HepG2 (cell line): ENCODE results near the gene PRELID2. TPM values are rescaled to one million over a fixed set of nuclear protein-coding genes. Genes with fewer than 3 reads are reported as not detected.
A peak's percentile ranks its signal among the peaks of the same experiment; 100 is the strongest.

ENCODE experiments used
- DDIT3 ChIP-seq: sonication (generic); formaldehyde crosslinking; IDR thresholded peaks from 2 replicates; pipeline ENCODE4 v1.4.0; 2020; ENCODE audit warnings: mild to moderate bottlenecking, missing genetic modification reagents
- EP300 ChIP-seq, 3 experiments: sonication (generic) in 1 of 3; formaldehyde crosslinking in 1 of 3; IDR thresholded peaks; 2 replicates each; pipeline versions ENCODE4 v1.5.1 to v1.6.1; 2011 to 2020; ENCODE audit warnings: low read depth in 2 of 3, low read length in 2 of 3, borderline replicate concordance in 1 of 3, improper control_type of control experiment in 1 of 3, mild to moderate bottlenecking in 1 of 3, missing genetic modification reagents in 1 of 3, moderate library complexity in 1 of 3
- GFI1 ChIP-seq: sonication (generic); formaldehyde crosslinking; IDR thresholded peaks from 2 replicates; pipeline ENCODE4 v1.5.0; 2020; ENCODE audit warnings: missing genetic modification reagents, mild to moderate bottlenecking, borderline replicate concordance
- HNRNPH1 ChIP-seq: fragments of 200-400 bp; formaldehyde crosslinking; optimal IDR thresholded peaks from 2 replicates; pipeline ENCODE3; 2017; ENCODE audit warnings: mild to moderate bottlenecking, low read depth, low read length
- KDM2A ChIP-seq: sonication (generic); formaldehyde crosslinking; IDR thresholded peaks from 2 replicates; pipeline ENCODE4 v1.4.0; 2020; ENCODE audit warnings: low read depth, missing genetic modification reagents, borderline replicate concordance
- MATR3 ChIP-seq: sonication (generic); formaldehyde crosslinking; IDR thresholded peaks from 2 replicates; pipeline ENCODE4 v1.4.0; 2020; ENCODE audit warnings: missing genetic modification reagents
- MLXIP ChIP-seq: sonication (generic); formaldehyde crosslinking; IDR thresholded peaks from 2 replicates; pipeline ENCODE4 v1.9.0; 2021; ENCODE audit warnings: missing genetic modification reagents, borderline replicate concordance
- RCOR2 ChIP-seq: IDR thresholded peaks from 2 replicates; pipeline ENCODE4 v1.6.1; 2016; ENCODE audit warnings: missing biosample characterization, missing genetic modification reagents
- RFXANK ChIP-seq: IDR thresholded peaks from 2 replicates; pipeline ENCODE4 v1.6.1; 2016
- SALL1 ChIP-seq: sonication (generic); formaldehyde crosslinking; IDR thresholded peaks from 2 replicates; pipeline ENCODE4 v1.8.0; 2022; ENCODE audit warnings: mild to moderate bottlenecking, missing genetic modification reagents
- SETDB1 ChIP-seq: sonication (generic); formaldehyde crosslinking; IDR thresholded peaks from 2 replicates; pipeline ENCODE4 v1.5.1; 2020; ENCODE audit warnings: missing genetic modification reagents, mild to moderate bottlenecking, borderline replicate concordance
- SIX1 ChIP-seq: sonication (generic); formaldehyde crosslinking; IDR thresholded peaks from 2 replicates; pipeline ENCODE4 v1.4.0; 2020; ENCODE audit warnings: missing genetic modification reagents, borderline replicate concordance
- SNRNP70 ChIP-seq: fragments of 200-400 bp; formaldehyde crosslinking; IDR thresholded peaks from 2 replicates; pipeline ENCODE4 v1.6.1; 2017; ENCODE audit warnings: mild to moderate bottlenecking, low read depth, low read length, moderate library complexity
- TAF1 ChIP-seq: sonication (generic); formaldehyde crosslinking; IDR thresholded peaks from 2 replicates; pipeline ENCODE4 v1.4.0; 2020; ENCODE audit warnings: missing genetic modification reagents
- TAF15 ChIP-seq: fragments of 200-400 bp; formaldehyde crosslinking; IDR thresholded peaks from one replicate; pipeline ENCODE4 v1.6.1; 2018; ENCODE audit warnings: mild to moderate bottlenecking, low read depth, low read length; ENCODE audit not compliant: poor library complexity, severe bottlenecking
- XRCC5 ChIP-seq: fragments of 200-400 bp; formaldehyde crosslinking; optimal IDR thresholded peaks from 2 replicates; pipeline ENCODE3; 2017; ENCODE audit warnings: mild to moderate bottlenecking, low read length
- ZNF124 ChIP-seq: sonication (generic); formaldehyde crosslinking; IDR thresholded peaks from 2 replicates; pipeline ENCODE4 v1.4.0; 2020; ENCODE audit warnings: missing genetic modification reagents
- ZNF251 ChIP-seq: sonication (generic); formaldehyde crosslinking; IDR thresholded peaks from 2 replicates; pipeline ENCODE4 v1.9.0; 2021; ENCODE audit warnings: mild to moderate bottlenecking, missing genetic modification reagents
- ZNF44 ChIP-seq: sonication (generic); formaldehyde crosslinking; IDR thresholded peaks from 2 replicates; pipeline ENCODE4 v1.5.1; 2020; ENCODE audit warnings: mild to moderate bottlenecking, missing genetic modification reagents
- polyA plus RNA-seq, 8 experiments: library from polyadenylated mRNA; depleted of rRNA in 3 of 8; stranded (reverse) in 7 of 8; unstranded in 1 of 8; fragments of >200 nt; fragmentation: Illumina TruSeq in 4 of 8; extraction: Trizol in 4 of 8; gene quantifications; 2 replicates each; pipeline versions ENCODE4 v1.2.1 to v1.2.3, GENCODE V29; 2011 to 2016; ENCODE audit warnings: low read depth in 4 of 8, missing spikeins in 1 of 8, mixed read lengths in 1 of 8; ENCODE audit not compliant: insufficient read depth in 1 of 8
- total RNA-seq, 5 experiments: library from RNA; depleted of rRNA; stranded (reverse); fragments of >200 nt; fragmentation: Illumina TruSeq; extraction: Trizol; gene quantifications; 2 replicates each; pipeline ENCODE4 v1.2.3, GENCODE V29; 2016; ENCODE audit warnings: low read depth in 1 of 5
- TF ChIP-seq, protein P1 (sequence below), 2 experiments: fragments of 450-650 bp in 1 of 2; sonication (generic) in 1 of 2; formaldehyde crosslinking; IDR thresholded peaks; 2 replicates each; pipeline versions ENCODE4 v1.5.0 to v1.8.0; 2020 to 2022; ENCODE audit warnings: mild to moderate bottlenecking in 1 of 2, missing genetic modification reagents in 1 of 2
- TF ChIP-seq, protein P2 (sequence below): sonication (generic); formaldehyde crosslinking; IDR thresholded peaks from 2 replicates; pipeline ENCODE4 v1.4.0; 2020; ENCODE audit warnings: missing genetic modification reagents

The PRELID2 gene
- total and polyA plus RNA-seq, 2 of the 13 experiments (the other 11 are each of a cell fraction or from before 2014, with no cell fraction given) = 10.0 to 22.9 TPM

DNA sequence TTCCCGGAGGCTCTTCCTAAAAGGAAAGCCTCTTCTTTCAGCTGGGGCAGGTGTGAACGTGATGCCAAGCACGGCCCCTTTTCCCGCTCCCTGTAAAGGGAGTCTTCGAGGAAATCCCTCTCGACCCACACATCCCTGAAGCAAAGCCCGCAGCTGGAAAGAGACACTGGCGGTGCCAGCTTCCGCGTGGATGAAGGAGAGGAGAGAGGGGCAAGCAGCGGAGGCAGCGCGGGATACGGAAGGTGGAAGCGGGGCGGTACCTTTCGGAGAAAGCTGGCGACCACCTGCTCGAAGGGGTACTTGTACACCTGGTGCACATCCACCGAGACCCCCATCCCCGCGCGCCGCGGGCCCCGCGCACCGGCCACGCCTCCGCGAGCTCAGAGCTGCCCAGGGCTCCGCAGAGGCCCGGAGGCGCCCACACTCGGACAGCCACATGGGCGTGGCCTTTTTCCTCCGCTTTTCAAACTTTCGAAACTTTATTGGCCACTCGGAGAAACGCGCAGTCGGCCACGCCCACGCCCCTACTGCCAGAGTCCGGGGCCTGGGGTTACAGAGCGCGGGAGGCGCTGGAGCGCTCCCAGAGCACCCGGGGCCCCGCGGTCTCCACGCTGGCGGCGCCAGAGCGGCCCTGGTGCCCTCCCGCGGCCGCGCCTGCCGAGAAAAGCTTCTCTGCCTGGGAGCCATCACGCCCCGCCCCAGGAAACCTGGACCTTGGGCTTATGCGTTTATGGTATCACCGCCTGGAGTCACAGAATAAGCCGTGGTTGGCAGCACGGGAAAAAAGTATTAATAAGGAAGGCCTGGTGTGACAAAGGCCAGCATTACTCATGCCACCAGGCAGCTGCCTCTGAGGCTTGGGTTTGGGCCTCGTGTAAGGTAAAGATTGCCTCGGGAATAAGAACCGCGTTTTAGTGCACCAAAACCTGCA, at the start of gene PRELID2 (continued):
- TF ChIP-seq HNRNPH1 (peak; percentile 12), ZNF124 (CRISPR knock-in tag) (peak; percentile 84), SALL1 (peak; percentile 86), TAF15 (peak; percentile 30), ZNF44 (CRISPR knock-in tag) (no peak; the same call in 1 of the 2 replicates), SETDB1 (CRISPR knock-in tag) (no peak), MLXIP (CRISPR knock-in tag) (no peak), MATR3 (CRISPR knock-in tag) (no peak), DDIT3 (no peak), RCOR2 (CRISPR knock-in tag) (no peak), TAF1 (CRISPR knock-in tag) (peak; percentile 74), SNRNP70 (no peak), SIX1 (no peak), ZNF251 (CRISPR knock-in tag) (no peak), KDM2A (peak; percentile 85), EP300 (IDR thresholded peaks at IDR 0.05; ENCODE audit: low read depth in 2 of 2, low read length in 2 of 2) (no peak), EP300 (CRISPR knock-in tag; IDR thresholded peaks at IDR 0.05; ENCODE audit: borderline replicate concordance) (no peak), GFI1 (CRISPR knock-in tag) (peak; percentile 7; the same call in 1 of the 2 replicates), XRCC5 (peak; percentile 66), RFXANK (CRISPR knock-in tag) (no peak)
- TF ChIP-seq, protein P1, sequence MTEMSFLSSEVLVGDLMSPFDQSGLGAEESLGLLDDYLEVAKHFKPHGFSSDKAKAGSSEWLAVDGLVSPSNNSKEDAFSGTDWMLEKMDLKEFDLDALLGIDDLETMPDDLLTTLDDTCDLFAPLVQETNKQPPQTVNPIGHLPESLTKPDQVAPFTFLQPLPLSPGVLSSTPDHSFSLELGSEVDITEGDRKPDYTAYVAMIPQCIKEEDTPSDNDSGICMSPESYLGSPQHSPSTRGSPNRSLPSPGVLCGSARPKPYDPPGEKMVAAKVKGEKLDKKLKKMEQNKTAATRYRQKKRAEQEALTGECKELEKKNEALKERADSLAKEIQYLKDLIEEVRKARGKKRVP (CRISPR knock-in tag; IDR thresholded peaks at IDR 0.05) = peak in 1 of 2 experiments; percentile 45; a peak in 1 of 4 replicates
- TF ChIP-seq, protein P2, sequence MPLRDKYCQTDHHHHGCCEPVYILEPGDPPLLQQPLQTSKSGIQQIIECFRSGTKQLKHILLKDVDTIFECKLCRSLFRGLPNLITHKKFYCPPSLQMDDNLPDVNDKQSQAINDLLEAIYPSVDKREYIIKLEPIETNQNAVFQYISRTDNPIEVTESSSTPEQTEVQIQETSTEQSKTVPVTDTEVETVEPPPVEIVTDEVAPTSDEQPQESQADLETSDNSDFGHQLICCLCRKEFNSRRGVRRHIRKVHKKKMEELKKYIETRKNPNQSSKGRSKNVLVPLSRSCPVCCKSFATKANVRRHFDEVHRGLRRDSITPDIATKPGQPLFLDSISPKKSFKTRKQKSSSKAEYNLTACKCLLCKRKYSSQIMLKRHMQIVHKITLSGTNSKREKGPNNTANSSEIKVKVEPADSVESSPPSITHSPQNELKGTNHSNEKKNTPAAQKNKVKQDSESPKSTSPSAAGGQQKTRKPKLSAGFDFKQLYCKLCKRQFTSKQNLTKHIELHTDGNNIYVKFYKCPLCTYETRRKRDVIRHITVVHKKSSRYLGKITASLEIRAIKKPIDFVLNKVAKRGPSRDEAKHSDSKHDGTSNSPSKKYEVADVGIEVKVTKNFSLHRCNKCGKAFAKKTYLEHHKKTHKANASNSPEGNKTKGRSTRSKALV (CRISPR knock-in tag) = peak; percentile 93
